Stimulated activated CD8-positive, alpha-beta memory T cell treated with anti-CD3 and anti-CD28 coated beads, Interleukin-7, amount 100 ng/mL, for 1 hour (primary cell): Measurements from ENCODE around the gene DIP2A.
"Not testable (repeated sequence)": the region's sequence is repeated elsewhere in the genome, so short reads cannot be mapped to it uniquely, and the experiment has no call there.

ENCODE experiments used
- DNase-seq, 2 donors: peaks; one replicate each; pipeline ENCODE4 v3.0.0-alpha.2; 2020; ENCODE audit warnings: low read depth in 2 of 2

The DIP2A gene

DNA sequence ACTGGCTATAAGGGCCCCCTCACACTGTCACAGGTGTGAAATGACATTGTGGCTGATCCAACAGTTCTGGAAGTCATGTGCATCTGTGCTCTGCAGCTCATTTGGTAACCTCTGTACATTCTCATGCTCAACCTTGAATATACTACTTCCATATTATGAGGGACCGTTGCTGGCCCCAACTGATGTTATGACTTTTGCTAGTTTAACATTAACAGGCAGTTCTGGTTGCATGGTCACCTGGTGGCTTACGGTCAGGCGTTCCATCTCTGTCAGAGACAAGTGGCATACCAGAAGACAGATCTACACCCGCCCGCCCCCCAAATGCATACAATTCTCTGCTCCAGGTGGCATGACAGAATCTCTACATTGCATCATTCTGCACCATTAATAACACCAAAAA lies 6.0 kb upstream of the DIP2A start:
- DNase-seq = no peak

DNA sequence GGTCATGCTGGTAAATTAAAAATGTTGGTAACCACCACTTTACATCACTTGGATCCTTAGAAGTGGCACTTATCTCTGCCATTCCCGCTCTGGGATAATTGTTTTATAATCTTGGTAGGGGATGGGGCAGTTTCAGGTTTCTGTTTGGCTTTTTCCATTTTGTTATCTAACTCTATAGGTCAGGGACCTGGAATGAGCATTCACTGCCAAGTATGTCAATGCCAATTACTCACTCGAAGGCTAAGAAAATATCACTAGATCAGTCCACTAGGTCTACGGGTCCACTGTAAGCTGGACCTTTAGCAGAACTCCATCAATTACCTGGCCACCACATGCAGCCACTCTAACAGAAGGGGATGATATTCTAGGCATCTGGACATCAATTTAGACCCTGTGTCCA lies 4.5 kb upstream of the DIP2A start:
- no peak for DNase-seq

DNA sequence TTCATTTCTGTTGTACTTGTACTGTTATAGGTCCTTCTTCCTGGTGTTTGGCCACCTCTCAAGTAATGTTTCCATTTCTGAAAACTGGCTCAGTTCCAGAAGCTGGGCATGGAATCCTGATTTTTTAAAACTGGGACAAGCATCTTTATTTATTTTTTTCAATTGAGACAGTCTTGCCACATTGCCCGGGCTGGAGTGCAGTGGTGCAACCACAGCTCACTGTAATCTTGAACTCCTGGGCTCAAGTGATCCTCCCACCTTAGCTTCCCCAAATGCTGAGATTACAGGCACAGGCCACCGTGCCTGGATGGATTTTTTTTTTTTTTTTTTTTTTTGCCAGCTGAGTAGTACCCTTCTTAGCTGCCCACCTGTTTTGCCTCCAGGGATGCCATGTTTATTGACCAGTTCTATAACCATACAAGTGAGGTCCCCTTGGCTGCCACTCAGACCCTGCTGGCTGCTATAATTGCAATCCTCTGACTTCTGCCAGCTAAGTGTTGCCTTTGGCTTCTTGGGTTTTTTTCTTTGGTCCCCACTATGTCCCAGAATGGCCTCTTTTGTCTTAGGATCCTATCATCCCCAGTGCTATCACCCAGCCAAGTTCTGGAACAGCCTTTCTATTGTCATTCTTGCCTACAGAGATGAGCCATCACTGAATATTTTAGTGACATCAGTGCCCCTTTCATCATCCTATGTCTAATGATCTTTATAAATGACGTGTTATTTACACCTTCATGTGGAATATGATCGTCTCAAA lies 3.9 kb upstream of the DIP2A start:
- DNase-seq = no peak

DNA sequence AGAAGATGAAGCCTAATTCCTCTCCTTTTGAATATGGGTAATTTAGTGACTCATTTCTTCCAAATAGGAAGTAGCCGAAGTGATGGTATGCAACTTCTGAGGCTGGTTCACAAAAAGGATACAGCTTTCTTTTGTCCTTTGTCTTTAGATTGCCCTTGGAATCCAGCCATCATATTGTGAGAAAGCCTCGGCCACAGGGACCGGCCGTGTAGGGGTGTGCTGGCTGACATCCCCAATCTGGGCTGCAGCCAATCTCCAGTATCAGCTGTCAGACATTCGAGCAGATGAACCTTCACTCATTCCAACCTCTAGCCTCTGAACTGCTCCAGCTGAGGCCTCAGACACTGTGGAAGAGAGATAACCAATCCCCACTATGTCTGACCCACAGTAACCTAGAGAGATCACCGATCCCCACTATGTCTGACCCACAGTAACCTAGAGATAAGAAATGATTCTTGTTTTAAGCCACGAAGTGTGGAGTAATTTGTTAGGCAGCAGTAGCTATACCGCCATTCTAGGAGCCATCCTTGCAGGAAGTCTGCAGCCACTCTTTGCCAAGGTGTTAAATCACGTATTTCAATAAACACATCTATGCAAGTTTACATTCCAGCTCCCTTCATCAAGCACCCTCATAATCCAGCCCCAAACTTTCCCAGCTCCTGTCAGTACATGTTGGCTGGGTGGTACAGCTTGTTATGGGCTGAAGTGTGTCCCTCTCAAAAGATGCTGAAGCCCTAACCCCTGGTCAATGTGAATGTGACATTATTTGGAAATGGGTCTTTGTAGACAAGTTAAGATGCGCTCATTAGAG lies 2.9 kb upstream of the DIP2A start:
- no peak for DNase-seq

DNA sequence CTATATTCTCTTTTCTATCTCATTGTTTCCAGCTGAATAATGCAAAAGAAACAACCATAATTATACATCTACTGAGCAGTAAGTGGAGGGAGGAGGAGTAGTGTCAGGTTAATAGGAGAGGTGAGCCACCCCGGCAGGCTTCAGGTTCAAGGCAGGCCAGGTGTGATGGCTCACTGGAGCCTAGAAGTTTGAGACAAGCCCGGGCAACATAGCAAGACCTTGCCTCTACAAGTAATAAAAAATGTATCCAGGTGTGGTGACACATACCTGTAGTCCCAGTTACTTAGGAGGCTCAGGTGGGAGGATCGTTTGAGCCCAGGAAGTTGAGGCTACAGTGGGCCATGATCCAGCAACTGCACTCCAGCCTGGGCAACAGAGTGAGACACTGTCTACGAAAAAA lies 1.9 kb upstream of the DIP2A start:
- DNase-seq = no peak

DNA sequence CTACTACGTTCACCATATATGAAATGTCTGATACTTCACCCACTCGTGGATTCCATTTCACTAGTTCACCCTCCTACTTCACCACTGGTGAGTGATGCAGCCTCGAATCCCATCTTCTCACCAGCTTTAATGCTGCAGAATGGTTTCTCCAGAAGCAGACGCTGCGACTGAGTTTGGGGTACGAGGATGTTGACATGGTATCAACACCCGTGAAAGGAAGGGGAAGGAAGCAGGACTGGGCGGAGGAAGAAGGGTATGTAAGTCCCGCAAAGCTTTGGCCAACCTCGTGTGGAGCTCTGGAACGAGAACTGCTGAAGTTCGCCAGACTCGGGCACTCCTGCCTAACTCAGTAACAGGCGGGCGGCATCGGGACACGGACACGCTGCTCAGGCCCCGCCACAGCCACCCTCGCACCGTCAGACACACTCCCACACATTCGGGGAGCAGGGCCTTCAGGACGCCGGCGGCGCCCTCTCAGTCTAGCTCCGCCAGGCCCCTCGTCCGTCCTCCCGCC lies 833 bp upstream of the DIP2A start:
- no peak for DNase-seq

DNA sequence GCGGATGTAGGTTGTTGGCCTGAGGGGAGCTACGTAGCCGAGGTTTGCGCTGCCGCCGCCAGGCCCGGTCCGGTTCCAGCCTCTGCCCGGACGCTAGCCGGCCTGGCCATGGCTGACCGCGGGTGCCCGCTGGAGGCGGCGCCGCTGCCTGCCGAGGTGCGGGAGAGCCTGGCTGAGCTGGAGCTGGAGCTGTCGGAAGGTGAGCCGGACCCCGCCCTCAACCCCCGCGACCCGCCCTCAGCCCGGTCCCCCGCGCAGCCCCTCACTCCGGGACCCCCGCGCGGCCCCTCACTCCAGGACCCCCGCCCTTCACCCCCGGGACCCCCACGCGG lies 299 bp downstream of the DIP2A start:
- no peak for DNase-seq

DNA sequence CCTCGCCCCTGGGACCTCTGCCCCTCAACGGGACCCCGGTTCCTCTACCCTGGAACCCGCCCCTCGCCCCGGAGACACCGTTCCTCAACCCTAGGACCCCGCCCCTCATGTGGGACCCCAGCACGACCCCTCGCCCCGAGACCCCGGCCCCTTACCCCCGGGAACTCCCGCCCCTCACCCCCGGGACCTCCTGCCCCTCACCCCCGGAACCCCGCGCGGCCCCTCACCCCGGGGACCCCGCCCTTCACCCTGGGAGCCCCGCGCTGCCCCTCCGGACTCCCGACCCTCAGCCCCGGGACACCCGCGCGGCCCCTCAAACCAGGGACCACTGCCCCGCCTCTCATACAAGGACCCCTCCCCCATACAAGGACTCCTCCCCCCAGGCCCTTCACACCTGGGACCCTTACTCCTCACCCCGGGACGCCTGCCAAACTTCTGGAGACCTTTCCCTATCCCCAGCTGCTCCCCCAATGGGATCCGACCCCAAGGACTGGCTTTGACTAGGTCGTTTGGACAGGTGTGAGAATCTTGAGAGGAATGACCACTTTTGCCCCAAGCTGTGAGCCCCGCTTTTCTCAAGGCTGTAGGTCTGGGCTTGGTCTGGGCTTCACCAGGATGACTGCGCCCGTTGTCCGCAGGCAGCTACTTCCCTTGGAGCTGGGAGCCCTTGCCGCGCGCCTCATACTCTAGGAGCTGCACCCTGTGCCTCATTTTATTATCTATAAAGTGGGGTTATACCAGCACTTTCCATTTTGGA lies 843 bp downstream of the DIP2A start:
- DNase-seq = no peak

DNA sequence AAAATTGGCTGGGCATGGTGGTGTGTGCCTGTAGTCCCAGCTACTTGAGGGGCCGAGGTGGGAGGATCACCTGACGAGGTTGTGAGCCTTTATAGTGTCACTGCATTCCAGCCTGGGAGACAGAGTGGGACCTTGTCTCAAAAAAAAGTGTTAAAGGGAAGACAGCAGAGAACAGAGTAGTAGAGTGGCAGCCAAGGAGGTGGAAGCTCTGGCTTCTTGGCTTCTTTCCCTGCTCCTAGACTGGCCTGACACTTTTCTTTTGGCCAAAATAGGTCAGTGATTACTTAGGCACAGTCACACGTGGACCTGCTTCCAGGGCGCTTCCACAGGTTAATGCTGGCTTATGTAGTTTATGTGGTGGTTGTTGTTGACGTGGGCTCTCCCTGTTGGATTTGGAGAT lies 3.2 kb downstream of the DIP2A start:
- DNase-seq = no peak

DNA sequence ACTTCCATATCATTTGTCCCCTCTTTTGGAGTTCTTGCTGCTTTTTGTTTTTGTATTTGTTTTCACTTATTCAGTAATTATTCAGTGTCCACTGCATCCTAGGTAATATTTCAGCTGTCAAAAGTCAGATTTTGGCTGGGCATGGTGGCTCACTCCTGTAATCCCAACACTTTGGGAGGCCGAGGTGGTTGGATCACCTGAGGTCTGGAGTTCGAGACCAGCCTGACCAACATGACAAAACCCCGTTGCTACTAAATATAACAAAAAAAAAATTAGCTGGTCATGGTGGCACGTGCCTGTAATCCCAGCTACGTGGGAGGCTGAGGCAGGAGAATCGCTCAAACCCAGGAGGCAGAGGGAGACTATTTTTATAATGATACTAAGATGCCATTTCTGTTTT lies 6.5 kb downstream of the DIP2A start:
- not testable (repeated sequence) for DNase-seq

DNA sequence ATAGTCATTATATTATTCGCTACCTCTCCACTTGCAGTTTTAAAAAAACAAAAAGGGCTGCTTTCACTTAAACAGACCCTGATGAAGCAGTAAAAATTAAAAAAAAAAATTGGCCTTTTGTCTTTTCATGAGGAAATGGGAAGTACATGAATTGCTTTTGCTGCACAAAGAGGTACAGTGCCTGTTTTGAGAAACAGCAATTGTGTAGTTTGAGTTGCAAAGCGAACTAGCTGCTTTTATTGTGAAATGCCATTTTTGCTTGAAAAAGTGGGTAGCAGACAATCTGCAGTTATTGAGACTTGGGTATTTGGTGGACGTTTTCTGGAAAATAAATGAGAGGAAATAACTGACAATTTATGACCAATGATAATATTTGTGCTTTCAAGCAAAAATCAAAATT lies 7.0 kb downstream of the DIP2A start:
- no peak for DNase-seq

DNA sequence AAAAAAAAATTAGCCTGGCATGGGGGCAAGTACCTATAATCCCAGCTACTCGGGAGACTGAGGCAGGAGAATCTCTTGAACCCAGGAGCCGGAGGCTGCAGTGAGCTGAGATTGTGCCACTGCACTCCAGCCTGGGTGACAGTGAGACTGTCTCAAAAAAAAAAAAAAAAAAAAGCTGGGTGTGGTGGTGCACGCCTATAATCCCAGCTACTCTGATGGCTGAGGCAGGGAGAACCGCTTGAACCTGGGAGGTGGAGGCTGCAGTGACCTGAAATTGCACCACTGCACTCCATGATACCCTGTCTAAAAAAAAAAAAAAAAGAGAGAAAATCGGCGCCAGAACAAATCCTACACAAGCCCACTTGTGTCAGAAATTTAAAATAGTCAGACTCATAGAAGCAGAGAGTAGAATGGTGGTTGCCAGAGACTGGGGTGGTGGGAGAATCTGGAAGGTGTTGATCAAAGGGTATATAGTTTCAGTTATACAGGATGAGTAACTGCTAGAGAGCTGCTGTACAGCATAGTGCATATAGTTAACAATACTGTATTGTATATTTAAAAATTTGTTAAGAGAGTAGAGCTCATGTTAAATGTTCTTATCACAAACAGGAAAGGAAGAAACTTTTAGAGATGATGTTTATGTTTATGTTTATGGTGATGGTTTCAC lies 9.6 kb downstream of the DIP2A start:
- no peak for DNase-seq

DNA sequence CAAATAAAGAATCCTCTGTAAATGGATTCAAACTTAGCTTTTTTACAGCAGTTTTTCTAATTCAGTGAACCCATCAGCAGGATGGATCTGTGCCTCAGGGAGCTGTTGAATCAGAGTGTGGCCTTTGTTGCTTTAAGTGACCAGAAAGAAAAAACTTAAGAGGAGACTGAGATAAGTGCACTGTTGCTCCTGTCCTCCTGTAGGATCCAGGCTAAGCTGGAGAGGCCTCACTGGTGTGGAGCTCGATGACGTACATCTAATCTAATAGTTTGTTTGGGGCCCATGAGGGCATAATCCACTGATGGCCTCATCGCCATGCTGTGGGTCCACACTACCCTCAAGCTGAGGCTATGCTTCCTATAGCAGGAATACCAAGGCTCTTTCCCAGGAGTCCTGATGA lies 10.6 kb downstream of the DIP2A start:
- no peak for DNase-seq

DNA sequence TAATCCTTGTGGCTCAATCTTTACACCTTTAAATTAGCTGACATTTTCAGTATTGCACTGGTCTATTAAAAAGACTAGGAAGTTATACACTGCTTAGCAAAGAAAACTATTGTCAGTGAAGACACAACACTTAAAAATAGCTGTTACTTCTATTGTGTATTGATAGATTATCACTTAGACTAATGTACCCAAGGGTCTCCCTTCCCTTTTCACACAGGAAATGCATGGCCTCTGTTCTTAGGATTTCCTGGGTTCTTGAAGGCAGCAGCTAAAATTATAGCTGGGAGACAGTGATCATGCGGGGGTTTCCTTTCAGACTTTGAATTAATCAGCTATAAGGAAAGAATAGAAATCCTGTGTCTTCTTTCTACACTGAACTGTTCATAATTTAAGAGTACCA lies 12.8 kb downstream of the DIP2A start:
- DNase-seq = no peak

DNA sequence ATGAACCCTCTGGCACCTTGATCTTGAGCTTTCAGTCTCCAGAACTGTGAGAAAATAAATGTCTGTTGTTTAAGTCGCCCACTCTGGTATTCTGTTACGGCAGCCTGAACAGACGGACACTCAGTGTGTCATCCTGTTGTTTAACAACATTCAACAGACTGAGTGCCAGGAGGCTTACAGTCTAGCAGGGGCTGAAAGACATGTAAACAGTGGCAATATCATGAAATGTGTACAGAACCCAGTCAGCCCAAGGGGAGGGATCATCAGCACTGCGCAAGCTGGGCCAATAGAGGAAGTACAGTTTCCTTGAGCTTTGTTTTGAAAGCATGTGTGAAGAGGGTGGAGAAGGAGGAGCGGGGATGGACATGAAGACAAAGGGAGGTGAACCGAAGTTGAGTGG lies 13.6 kb downstream of the DIP2A start:
- DNase-seq = no peak

DNA sequence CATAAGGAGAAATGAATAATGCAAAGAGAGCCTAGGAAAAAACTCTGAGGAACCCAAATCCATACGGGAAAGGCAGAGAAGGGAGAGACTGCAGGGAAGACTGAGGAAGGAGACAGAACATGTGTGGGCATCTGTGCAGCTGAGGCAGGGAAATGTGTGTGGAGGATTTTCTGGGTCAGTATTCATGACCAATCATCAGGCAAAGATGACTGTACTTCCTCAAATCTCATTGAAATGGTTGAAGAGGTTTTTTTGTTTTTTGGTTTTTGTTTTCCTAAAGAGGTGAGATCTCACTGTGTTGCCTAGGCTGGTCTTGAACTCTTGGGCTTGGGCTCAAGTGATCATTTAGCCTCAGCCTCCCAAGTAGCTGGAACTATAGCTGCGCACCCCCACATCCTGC lies 15.7 kb downstream of the DIP2A start:
- DNase-seq = no peak

DNA sequence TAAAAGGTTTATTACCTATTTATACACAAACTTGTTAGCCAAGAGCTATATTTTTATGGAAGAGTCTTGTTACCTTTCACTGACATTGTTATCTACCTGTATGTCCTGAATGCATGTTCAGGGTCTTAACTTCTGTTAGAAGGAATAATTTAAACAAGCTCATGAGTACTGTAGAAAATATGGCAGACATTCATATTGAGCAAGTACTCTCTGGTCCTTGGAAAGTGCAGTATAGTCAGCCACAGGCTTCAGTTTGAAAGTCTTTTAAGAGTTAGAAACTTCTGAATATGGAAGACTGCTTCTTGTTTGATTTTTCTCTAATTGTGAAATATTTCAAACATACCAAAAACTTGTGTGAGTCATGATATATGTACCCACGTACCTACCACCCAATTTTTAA lies 16.6 kb downstream of the DIP2A start:
- DNase-seq = no peak

DNA sequence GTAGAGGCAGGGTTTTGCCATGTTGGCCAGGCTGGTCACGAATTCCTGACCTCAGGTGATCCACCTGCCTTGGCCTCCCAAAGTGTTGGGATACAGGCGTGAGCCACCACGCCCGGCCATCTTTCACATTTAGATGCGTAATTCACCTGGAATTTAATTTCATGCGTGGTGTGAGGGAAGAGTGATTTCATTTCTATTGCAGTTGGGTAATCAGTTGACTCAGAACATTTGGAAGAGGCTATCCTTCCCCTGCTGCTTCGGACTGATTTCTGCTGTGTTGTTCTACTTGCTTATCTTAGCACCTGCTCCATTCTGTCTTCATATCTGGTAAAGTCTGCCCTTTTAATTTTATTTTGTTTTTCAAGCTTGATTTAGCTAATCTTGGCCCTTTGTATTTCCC lies 19.1 kb downstream of the DIP2A start:
- no peak for DNase-seq

DNA sequence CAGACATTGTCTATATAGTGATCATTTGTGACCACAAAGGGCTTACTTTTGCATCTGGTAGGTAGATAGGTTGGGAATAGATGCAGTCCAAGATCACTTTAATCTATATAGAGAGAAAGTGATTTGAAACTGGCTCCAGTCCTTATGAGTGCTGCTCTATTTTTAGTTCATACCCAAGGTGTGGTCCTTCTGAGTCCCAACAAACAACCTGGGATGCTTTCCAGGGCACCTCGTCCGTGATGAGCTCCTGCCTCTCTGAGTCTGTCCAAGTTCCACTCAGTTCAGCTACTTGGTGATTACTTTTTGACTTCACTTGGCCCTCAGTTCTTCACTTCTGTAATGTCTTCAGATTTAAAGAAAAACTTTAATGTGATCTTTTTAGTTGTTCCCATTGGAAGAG lies 20.2 kb downstream of the DIP2A start:
- DNase-seq = no peak

DNA sequence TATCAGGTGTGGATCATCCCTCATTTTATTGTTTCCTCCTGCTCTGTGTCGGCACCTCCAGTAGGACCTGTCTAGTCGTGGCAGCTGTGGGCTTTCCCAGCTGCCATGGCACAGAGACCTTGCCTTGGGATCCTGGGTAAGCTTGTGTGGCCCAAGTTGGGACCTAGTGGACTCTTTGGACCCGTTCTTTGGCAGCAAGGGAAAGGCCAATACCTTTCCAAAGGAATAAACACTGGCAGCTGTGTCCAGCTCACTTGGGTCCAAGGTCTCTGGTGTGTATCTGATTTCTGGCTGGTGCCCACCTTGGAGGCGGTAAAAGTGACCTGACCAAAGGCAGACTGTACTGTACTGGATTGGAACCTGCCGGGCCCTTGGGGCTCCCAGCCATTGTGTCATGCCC lies 21.8 kb downstream of the DIP2A start:
- DNase-seq = no peak

DNA sequence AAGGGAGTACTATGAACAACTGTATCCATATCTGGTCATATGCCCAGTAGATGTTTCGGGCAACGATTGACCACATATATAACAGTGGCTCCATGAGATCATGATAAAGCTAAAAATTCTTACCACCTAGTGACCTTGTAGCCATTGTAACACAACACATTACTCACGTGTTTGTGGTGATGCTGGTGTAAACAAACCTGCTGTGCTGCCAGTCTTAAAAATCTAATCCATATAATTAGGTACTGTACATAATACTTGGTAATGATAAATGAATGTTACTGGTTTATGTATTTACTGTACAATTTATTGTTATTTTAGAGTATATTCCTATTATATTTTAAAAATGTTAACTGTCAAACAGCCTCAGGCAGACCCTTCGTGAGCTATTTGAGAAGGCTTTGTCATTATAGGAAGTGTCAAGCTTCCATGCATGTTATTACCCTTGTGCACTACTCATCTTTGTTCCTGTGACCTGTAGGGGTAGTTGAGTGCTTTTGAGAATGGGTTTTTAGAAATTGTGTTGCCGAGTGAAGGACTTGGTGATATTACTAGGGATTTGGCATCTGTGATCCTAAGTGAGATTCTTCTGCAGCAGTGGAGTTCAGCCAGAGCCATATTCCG lies 23.6 kb downstream of the DIP2A start:
- no peak for DNase-seq

DNA sequence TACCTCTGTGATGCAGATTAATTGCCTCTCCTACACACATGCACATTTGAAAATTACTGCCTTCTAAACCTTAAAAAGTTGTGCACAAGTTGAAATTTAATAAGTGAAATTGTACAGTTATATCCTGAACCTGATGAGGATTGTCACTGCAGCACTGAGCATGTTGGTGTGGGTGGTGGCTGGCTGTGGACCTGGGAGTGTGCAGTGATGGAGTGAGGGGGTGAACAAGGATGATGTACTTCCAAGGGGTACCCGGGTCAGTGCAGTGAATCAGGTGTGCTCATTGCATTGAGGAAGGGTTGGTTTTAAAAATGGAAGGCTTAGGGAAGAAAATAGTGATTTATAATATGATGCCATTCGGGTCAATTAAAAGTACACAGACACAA lies 24.1 kb downstream of the DIP2A start:
- DNase-seq = no peak
